ENCODE data around the gene SLC50A1.

DNA sequence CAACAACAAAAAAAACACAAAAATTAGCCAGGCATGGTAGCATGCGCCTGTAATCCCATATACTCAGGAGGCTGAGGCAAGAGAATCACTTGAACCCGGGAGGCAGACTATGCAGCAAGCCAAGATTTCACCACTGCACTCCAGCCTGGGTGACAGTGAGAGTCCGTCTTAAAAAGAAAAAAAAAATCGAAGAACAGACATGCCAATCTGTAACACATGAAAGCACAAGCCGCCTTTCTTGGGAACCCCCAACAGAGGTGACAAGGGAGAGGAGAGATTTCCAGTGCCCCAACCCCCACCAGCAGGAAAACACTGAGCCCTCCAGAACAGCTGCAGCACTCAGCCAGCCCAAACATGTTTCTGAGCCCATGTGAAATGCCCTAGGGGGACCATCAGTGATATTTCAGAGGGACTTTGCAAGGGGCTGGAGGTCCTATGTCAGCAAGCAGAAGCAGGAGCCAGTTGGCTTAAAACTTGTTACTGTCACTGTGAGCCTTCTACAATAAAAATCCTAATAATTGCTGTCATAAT, 22.1 kb upstream of the SLC50A1 start:
- TF ChIP-seq, protein P1, sequence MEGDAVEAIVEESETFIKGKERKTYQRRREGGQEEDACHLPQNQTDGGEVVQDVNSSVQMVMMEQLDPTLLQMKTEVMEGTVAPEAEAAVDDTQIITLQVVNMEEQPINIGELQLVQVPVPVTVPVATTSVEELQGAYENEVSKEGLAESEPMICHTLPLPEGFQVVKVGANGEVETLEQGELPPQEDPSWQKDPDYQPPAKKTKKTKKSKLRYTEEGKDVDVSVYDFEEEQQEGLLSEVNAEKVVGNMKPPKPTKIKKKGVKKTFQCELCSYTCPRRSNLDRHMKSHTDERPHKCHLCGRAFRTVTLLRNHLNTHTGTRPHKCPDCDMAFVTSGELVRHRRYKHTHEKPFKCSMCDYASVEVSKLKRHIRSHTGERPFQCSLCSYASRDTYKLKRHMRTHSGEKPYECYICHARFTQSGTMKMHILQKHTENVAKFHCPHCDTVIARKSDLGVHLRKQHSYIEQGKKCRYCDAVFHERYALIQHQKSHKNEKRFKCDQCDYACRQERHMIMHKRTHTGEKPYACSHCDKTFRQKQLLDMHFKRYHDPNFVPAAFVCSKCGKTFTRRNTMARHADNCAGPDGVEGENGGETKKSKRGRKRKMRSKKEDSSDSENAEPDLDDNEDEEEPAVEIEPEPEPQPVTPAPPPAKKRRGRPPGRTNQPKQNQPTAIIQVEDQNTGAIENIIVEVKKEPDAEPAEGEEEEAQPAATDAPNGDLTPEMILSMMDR (optimal IDR thresholded peaks at IDR 0.05 in 1 of 3, IDR thresholded peaks at IDR 0.05 in 1 of 3, conservative IDR thresholded peaks at IDR 0.05 in 1 of 3; ENCODE audit: extremely low read depth in 1 of 3, insufficient read depth in 2 of 3, low read length in 3 of 3), result no peak
- TF ChIP-seq EZH2 (IDR thresholded peaks at IDR 0.05; ENCODE audit: low read length), result no peak
